Endothelial cell of umbilical vein (primary cell): ENCODE measurements around the gene RNASEH2C. TPM values are rescaled to one million over a fixed set of nuclear protein-coding genes. Genes with fewer than 3 reads are reported as not detected.
"Not testable (repeated sequence)": the region's sequence is repeated elsewhere in the genome, so short reads cannot be mapped to it uniquely, and the experiment has no call there.

ENCODE experiments used
- BruUV-seq: library from RNA; stranded (reverse); fragments of 400-500 nt; replicated peaks from 2 replicates; lab custom pipeline; 2021; lab: Mats Ljungman, UMichigan
- CTCF ChIA-PET: fragments of 300-600, 350-600 bp; sonication (Branson Sonifier 250); formaldehyde crosslinking; loops from one replicate; lab custom pipeline; 2021; ENCODE audit warnings: antibody characterized with exemption, inconsistent platforms; lab: Charles Lee
- POLR2A ChIA-PET: fragments of 300-600, 350-600 bp; sonication (Branson Sonifier 250); formaldehyde crosslinking; loops from one replicate; lab custom pipeline; 2021; ENCODE audit warnings: antibody characterized with exemption, inconsistent platforms; lab: Charles Lee
- DNase-seq: peaks from one replicate; pipeline ENCODE4 v3.0.0-alpha.2; 2011; ENCODE audit warnings: low read depth, low spot score
- FAIRE-seq: peaks from 2 replicates; lab custom pipeline; 2011; peaks lifted over from hg19 to GRCh38; lab: Jason Lieb, UNC
- H2AFZ ChIP-seq: 2 replicates; pipeline ENCODE4 v1.6.0; 2012; ENCODE audit warnings: low read depth, low read length, control low read depth, inconsistent platforms
- H3K27ac ChIP-seq: 2 replicates; pipeline ENCODE4 v1.5.1; 2011; ENCODE audit warnings: low read depth, mild to moderate bottlenecking, control low read depth, low read length, moderate library complexity; ENCODE audit not compliant: insufficient read depth
- H3K27me3 ChIP-seq, 2 experiments: 2 replicates each; pipeline versions ENCODE4 v1.6.0 to v1.6.1; 2011; ENCODE audit warnings: low read length in 2 of 2, mixed read lengths in 1 of 2; ENCODE audit not compliant: control insufficient read depth in 2 of 2, insufficient read depth in 2 of 2
- H3K36me3 ChIP-seq, 2 experiments: 2 replicates in 1 of 2; 3 replicates in 1 of 2; pipeline ENCODE4 v1.5.1; 2011; ENCODE audit warnings: low read length in 2 of 2, mild to moderate bottlenecking in 1 of 2, moderate library complexity in 1 of 2; ENCODE audit not compliant: control insufficient read depth in 2 of 2, insufficient read depth in 2 of 2; ENCODE audit errors: extremely low read depth in 1 of 2
- H3K4me1 ChIP-seq: 3 replicates; pipeline ENCODE4 v1.5.1; 2011; ENCODE audit warnings: mild to moderate bottlenecking, low read length; ENCODE audit not compliant: control insufficient read depth, insufficient read depth; ENCODE audit errors: extremely low read depth
- H3K4me2 ChIP-seq: 2 replicates; pipeline ENCODE4 v1.6.1; 2011; ENCODE audit warnings: low read length, control low read depth, mixed read lengths; ENCODE audit not compliant: insufficient read depth
- H3K4me3 ChIP-seq, 3 experiments: fragments of 200-600 bp in 1 of 3; sonication (generic), shearing (Covaris generic) in 1 of 3; replicated peaks in 1 of 3; 2 replicates each; pipeline ENCODE4 v1.5.1; 2011 to 2016; ENCODE audit warnings: control low read depth in 3 of 3, low read length in 3 of 3, mild to moderate bottlenecking in 2 of 3, inconsistent platforms in 1 of 3, low read depth in 1 of 3, moderate library complexity in 1 of 3; ENCODE audit not compliant: insufficient read depth in 1 of 3
- H3K79me2 ChIP-seq: 2 replicates; pipeline ENCODE4 v1.6.0; 2012; ENCODE audit warnings: low read length, inconsistent platforms; ENCODE audit not compliant: control insufficient read depth, insufficient read depth
- H3K9ac ChIP-seq: replicated peaks from 2 replicates; pipeline ENCODE3; 2011; ENCODE audit warnings: low read length, control low read depth; ENCODE audit not compliant: insufficient read depth; ENCODE audit errors: extremely low read depth
- H3K9me1 ChIP-seq: replicated peaks from 3 replicates; pipeline ENCODE4 v1.6.0; 2011; ENCODE audit warnings: mild to moderate bottlenecking, low read length; ENCODE audit not compliant: control insufficient read depth, insufficient read depth; ENCODE audit errors: extremely low read depth
- H3K9me3 ChIP-seq: replicated peaks from 2 replicates; pipeline ENCODE4 v1.5.1; 2012; ENCODE audit warnings: low read length, inconsistent platforms; ENCODE audit not compliant: control insufficient read depth, insufficient read depth
- H4K20me1 ChIP-seq: replicated peaks from 2 replicates; pipeline ENCODE3; 2011; ENCODE audit warnings: mild to moderate bottlenecking, low read length; ENCODE audit not compliant: control insufficient read depth, insufficient read depth; ENCODE audit errors: extremely low read depth
- EZH2 ChIP-seq: IDR thresholded peaks from 2 replicates; pipeline ENCODE4 v1.6.1; 2012; ENCODE audit warnings: borderline replicate concordance, low read depth, mild to moderate bottlenecking, moderate library complexity, low read length, inconsistent platforms; ENCODE audit not compliant: severe bottlenecking
- FOS ChIP-seq: IDR thresholded peaks from 2 replicates; pipeline ENCODE4 v1.6.1; 2011; ENCODE audit warnings: mild to moderate bottlenecking, low read length, moderate library complexity, borderline replicate concordance; ENCODE audit not compliant: insufficient read depth
- GATA2 ChIP-seq: IDR thresholded peaks from 2 replicates; pipeline ENCODE4 v1.7.0; 2011; ENCODE audit warnings: low read depth, mild to moderate bottlenecking, moderate library complexity, mixed read lengths, low read length; ENCODE audit not compliant: insufficient read length, insufficient read depth
- JUN ChIP-seq: IDR thresholded peaks from 2 replicates; pipeline ENCODE4 v1.6.1; 2011; ENCODE audit warnings: borderline replicate concordance, low read depth; ENCODE audit not compliant: insufficient read length, insufficient read depth
- dilution Hi-C: fragments of 300-500 bp; cut with MboI; formaldehyde crosslinking; loops from one replicate; pipeline ENCODE4 v1.15.0; 2019; ENCODE audit warnings: low sequenced_read_pairs; ENCODE audit not compliant: extremely low pct_ligation_motif_present
- intact Hi-C: fragments of 100-400 bp; cut with micrococcal nuclease; formaldehyde crosslinking; loops from one replicate; pipeline ENCODE4 v1.10.0; 2022
- polyA plus RNA-seq, 4 experiments: library from polyadenylated mRNA; depleted of rRNA in 3 of 4; stranded (reverse) in 3 of 4; unstranded in 1 of 4; fragments of >200 nt; gene quantifications; 2 replicates each; pipeline versions ENCODE4 v1.2.1 to v1.2.3, GENCODE V29; 2011 to 2012; ENCODE audit warnings: missing spikeins in 1 of 4
- total RNA-seq: library from RNA; stranded (reverse); gene quantifications from 2 replicates; pipeline ENCODE4 v1.2.3, GENCODE V29; 2021
- TF ChIP-seq, protein P1 (sequence below), 2 donors: IDR thresholded peaks; 1 replicate in 1 of 2; 2 replicates in 1 of 2; pipeline ENCODE4 v1.5.1; 2011; ENCODE audit warnings: low read length in 2 of 2, mild to moderate bottlenecking in 2 of 2, moderate library complexity in 2 of 2, control low read depth in 1 of 2, inconsistent platforms in 1 of 2, low read depth in 1 of 2; ENCODE audit not compliant: insufficient read depth in 1 of 2; ENCODE audit errors: extremely low read depth in 1 of 2

RNASEH2C gene
- total and polyA plus RNA-seq, 2 donors (not counting 3 experiments of a cell fraction or from before 2014, with no cell fraction given) = 62.0 to 110 TPM

DNA sequence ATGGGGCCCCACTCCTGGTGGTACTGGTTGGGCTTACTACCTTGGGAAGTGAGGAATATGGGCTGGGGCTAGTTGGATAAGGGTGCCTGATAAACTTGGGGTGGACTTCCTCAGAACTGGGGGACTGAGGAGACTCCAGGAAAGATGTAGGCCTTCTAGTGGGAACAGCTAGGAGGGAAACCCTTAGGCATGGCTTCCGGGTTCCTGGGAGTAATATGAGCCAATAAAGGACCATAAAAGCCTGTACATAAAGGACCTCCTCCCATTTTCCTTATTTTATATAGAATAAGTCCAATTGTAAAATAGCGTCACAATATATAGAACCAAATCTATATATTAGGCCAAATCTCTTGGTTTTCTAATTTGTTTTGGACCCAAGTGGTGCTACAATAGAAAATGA lies 18.4 kb upstream of the RNASEH2C start:
- Histone ChIP-seq H3K9ac (no peak overlapping the region), H3K79me2 (no peaks in the 10 kb centered on the region), H4K20me1 (no peaks in the 10 kb centered on the region), H3K27ac (no peak overlapping the region), H3K36me3 (no peaks in the 10 kb centered on the region), H3K9me3 (no peaks in the 10 kb centered on the region), H3K9me1 (no peaks in the 10 kb centered on the region), H3K4me2 (no peak overlapping the region), H3K27me3 (peaks cover 11 to 19% of the 10 kb centered on the region in 2 experiments), H2AFZ (no peak overlapping the region), H3K4me3 (no peak overlapping the region), H3K4me1 (no peaks in the 10 kb centered on the region)
- ChIA-PET POLR2A (no interaction called here), CTCF (interaction anchor here (1.3 to 1.7 kb wide), 2 partner anchors 28 to 41 kb away, joined by 3 to 10 read pairs; no protein-coding TSS in a partner anchor)
- intact Hi-C loops (no loop called here), dilution Hi-C loops (no loop called here)
- no peak for FAIRE-seq
- DNase-seq = no peak
- BruUV-seq = no TSS peak
- TF ChIP-seq FOS (no peak), EZH2 (no peak), JUN (no peak)
- TF ChIP-seq, protein P1, sequence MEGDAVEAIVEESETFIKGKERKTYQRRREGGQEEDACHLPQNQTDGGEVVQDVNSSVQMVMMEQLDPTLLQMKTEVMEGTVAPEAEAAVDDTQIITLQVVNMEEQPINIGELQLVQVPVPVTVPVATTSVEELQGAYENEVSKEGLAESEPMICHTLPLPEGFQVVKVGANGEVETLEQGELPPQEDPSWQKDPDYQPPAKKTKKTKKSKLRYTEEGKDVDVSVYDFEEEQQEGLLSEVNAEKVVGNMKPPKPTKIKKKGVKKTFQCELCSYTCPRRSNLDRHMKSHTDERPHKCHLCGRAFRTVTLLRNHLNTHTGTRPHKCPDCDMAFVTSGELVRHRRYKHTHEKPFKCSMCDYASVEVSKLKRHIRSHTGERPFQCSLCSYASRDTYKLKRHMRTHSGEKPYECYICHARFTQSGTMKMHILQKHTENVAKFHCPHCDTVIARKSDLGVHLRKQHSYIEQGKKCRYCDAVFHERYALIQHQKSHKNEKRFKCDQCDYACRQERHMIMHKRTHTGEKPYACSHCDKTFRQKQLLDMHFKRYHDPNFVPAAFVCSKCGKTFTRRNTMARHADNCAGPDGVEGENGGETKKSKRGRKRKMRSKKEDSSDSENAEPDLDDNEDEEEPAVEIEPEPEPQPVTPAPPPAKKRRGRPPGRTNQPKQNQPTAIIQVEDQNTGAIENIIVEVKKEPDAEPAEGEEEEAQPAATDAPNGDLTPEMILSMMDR (IDR thresholded peaks at IDR 0.05; ENCODE audit: extremely low read depth in 1 of 2, insufficient read depth in 1 of 2, low read depth in 1 of 2, low read length in 2 of 2) = no peak

DNA sequence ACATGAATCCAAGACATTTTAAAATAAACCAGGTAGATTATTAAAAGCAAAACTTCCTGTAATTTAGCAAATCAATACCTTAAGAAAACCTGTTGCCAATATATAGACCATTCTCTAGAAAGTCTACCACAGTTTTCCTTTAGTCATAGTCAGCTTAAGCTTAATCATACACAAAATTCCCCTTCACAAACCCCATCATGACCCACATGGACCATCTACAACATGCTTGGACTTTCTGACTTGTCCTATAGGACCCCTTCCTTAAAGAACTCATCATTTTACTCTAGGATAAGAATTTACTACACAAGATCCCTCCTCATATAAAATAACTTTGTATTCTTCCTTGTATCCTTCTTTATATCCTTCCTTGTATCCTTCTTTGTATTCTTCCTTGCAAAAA lies 16.2 kb upstream of the RNASEH2C start:
- intact Hi-C loops = no loop called here
- CTCF ChIA-PET = no interaction called here
- TF ChIP-seq, protein P1 (IDR thresholded peaks at IDR 0.05; ENCODE audit: extremely low read depth in 1 of 2, insufficient read depth in 1 of 2, low read depth in 1 of 2, low read length in 2 of 2) = no peak
- TF ChIP-seq JUN (no peak), GATA2 (no peak)
- H3K9me3 ChIP-seq = no peaks in the 10 kb centered on the region
- H3K79me2 ChIP-seq = no peaks in the 10 kb centered on the region
- H3K9me1 ChIP-seq = no peaks in the 10 kb centered on the region
- dilution Hi-C loops = no loop called here
- H4K20me1 ChIP-seq = no peaks in the 10 kb centered on the region
- no peak overlapping the region for H2AFZ ChIP-seq
- no peaks in the 10 kb centered on the region for H3K4me1 ChIP-seq
- no peak overlapping the region for H3K4me2 ChIP-seq
- no peak for DNase-seq
- FAIRE-seq = no peak
- no peaks in the 10 kb centered on the region for H3K36me3 ChIP-seq
- no TSS peak for BruUV-seq
- POLR2A ChIA-PET = no interaction called here
- H3K27ac ChIP-seq = no peak overlapping the region
- no peak overlapping the region for H3K4me3 ChIP-seq
- peaks cover 11 to 23% of the 10 kb centered on the region in 2 experiments for H3K27me3 ChIP-seq
- no peak overlapping the region for H3K9ac ChIP-seq

DNA sequence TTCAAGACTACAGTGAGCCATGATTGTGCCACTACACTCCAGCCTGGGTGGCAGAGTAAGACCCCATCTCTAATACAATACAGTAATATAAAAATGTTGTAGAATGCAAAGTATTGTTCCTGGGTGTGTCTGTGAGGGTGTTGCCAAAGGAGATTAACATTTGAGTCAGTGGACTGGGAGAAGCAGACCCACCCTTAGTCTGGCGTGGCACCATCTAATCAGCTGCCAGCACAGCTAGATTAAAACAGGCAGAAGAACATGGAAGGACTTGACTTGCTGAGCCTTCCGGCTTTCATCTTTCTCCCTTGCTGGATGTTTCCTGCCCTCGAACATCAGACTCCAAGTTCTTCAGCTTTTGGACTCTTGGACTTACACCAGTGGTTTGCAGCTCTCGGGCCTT lies 14.5 kb upstream of the RNASEH2C start:
- H3K27ac ChIP-seq, H3K4me2 ChIP-seq, H3K4me3 ChIP-seq, DNase-seq, H3K9ac ChIP-seq, intact Hi-C loops, H3K4me1 ChIP-seq, H3K9me1 ChIP-seq, dilution Hi-C loops, POLR2A ChIA-PET, H3K9me3 ChIP-seq, H3K79me2 ChIP-seq, BruUV-seq, H2AFZ ChIP-seq, H4K20me1 ChIP-seq, FAIRE-seq, H3K36me3 ChIP-seq: not testable (repeated sequence)
- CTCF ChIA-PET = interaction anchor here (1.4 kb wide), 2 partner anchors 36 to 45 kb away, joined by 3 to 4 read pairs; no protein-coding TSS in a partner anchor
- H3K27me3 ChIP-seq = peaks cover 8 to 25% of the 10 kb centered on the region in 2 experiments
